ENCODE results near the gene FAM135A. TPM values are rescaled to one million over a fixed set of nuclear protein-coding genes. Genes with fewer than 3 reads are reported as not detected.

Gene FAM135A
- total and polyA plus RNA-seq, 2 of the 13 experiments (the other 11 are each of a cell fraction or from before 2014, with no cell fraction given), result 26.9 to 31.5 TPM

DNA sequence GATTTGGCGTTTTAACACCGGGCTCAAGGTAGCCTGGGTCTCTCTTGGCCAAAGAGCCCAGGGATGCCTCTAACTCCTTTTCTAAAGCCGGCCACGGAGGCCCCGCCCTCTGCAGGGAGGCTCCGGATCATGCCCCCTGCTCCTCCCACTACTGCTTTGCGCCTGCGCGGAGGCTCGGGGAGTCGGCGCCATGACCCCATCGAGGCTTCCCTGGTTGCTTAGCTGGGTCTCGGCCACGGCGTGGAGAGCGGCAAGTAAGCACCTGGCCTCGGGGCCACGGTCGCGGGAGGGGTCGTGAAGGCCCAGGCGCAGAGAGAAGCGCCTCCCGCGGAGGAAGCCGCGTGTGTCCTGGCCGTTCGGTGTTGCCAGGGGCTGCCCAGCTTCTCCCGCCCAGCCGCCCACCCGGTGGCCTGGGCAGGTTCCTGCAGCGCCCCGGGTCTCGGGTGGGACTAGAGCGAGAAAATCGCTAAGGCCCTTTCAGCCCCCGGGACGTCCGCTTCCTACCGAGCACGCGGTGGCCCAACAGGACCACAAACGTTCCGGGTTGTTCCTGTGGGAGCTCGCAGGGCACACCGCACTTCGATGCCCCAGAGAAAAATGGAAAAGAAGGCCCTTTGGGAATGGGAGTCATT lies 153.6 kb downstream of the FAM135A start, which contains the start of gene SDHAF4 (continued):
- TF ChIP-seq, protein P1, sequence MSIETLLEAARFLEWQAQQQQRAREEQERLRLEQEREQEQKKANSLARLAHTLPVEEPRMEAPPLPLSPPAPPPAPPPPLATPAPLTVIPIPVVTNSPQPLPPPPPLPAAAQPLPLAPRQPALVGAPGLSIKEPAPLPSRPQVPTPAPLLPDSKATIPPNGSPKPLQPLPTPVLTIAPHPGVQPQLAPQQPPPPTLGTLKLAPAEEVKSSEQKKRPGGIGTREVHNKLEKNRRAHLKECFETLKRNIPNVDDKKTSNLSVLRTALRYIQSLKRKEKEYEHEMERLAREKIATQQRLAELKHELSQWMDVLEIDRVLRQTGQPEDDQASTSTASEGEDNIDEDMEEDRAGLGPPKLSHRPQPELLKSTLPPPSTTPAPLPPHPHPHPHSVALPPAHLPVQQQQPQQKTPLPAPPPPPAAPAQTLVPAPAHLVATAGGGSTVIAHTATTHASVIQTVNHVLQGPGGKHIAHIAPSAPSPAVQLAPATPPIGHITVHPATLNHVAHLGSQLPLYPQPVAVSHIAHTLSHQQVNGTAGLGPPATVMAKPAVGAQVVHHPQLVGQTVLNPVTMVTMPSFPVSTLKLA (IDR thresholded peaks at IDR 0.05), result no peak
- TF ChIP-seq HNRNPH1 (optimal IDR thresholded peaks at IDR 0.05; ENCODE audit: low read depth, low read length) (no peak), THAP11 (CRISPR knock-in tag; IDR thresholded peaks at IDR 0.05) (peak; percentile 61), ZNF720 (CRISPR knock-in tag; IDR thresholded peaks at IDR 0.05) (no peak), ZSCAN25 (CRISPR knock-in tag; IDR thresholded peaks at IDR 0.05) (0 out of 2 replicates have a peak, but pooled peaks have one; percentile 21), CBX5 (CRISPR knock-in tag; IDR thresholded peaks at IDR 0.05; ENCODE audit: borderline replicate concordance) (peak; percentile 65; the same call in 1 of the 2 replicates), POLR2A (IDR thresholded peaks at IDR 0.05; ENCODE audit: insufficient read depth in 1 of 2, low read depth in 2 of 2, low read length in 2 of 2) (peak; percentile 83 to 97)
- TF ChIP-seq, protein P2, sequence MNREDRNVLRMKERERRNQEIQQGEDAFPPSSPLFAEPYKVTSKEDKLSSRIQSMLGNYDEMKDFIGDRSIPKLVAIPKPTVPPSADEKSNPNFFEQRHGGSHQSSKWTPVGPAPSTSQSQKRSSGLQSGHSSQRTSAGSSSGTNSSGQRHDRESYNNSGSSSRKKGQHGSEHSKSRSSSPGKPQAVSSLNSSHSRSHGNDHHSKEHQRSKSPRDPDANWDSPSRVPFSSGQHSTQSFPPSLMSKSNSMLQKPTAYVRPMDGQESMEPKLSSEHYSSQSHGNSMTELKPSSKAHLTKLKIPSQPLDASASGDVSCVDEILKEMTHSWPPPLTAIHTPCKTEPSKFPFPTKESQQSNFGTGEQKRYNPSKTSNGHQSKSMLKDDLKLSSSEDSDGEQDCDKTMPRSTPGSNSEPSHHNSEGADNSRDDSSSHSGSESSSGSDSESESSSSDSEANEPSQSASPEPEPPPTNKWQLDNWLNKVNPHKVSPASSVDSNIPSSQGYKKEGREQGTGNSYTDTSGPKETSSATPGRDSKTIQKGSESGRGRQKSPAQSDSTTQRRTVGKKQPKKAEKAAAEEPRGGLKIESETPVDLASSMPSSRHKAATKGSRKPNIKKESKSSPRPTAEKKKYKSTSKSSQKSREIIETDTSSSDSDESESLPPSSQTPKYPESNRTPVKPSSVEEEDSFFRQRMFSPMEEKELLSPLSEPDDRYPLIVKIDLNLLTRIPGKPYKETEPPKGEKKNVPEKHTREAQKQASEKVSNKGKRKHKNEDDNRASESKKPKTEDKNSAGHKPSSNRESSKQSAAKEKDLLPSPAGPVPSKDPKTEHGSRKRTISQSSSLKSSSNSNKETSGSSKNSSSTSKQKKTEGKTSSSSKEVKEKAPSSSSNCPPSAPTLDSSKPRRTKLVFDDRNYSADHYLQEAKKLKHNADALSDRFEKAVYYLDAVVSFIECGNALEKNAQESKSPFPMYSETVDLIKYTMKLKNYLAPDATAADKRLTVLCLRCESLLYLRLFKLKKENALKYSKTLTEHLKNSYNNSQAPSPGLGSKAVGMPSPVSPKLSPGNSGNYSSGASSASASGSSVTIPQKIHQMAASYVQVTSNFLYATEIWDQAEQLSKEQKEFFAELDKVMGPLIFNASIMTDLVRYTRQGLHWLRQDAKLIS (CRISPR knock-in tag; IDR thresholded peaks at IDR 0.05), result no peak
- TF ChIP-seq, protein P3, sequence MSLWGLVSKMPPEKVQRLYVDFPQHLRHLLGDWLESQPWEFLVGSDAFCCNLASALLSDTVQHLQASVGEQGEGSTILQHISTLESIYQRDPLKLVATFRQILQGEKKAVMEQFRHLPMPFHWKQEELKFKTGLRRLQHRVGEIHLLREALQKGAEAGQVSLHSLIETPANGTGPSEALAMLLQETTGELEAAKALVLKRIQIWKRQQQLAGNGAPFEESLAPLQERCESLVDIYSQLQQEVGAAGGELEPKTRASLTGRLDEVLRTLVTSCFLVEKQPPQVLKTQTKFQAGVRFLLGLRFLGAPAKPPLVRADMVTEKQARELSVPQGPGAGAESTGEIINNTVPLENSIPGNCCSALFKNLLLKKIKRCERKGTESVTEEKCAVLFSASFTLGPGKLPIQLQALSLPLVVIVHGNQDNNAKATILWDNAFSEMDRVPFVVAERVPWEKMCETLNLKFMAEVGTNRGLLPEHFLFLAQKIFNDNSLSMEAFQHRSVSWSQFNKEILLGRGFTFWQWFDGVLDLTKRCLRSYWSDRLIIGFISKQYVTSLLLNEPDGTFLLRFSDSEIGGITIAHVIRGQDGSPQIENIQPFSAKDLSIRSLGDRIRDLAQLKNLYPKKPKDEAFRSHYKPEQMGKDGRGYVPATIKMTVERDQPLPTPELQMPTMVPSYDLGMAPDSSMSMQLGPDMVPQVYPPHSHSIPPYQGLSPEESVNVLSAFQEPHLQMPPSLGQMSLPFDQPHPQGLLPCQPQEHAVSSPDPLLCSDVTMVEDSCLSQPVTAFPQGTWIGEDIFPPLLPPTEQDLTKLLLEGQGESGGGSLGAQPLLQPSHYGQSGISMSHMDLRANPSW (CRISPR knock-in tag; IDR thresholded peaks at IDR 0.05; ENCODE audit: borderline replicate concordance), result no peak
- TF ChIP-seq, protein P4, sequence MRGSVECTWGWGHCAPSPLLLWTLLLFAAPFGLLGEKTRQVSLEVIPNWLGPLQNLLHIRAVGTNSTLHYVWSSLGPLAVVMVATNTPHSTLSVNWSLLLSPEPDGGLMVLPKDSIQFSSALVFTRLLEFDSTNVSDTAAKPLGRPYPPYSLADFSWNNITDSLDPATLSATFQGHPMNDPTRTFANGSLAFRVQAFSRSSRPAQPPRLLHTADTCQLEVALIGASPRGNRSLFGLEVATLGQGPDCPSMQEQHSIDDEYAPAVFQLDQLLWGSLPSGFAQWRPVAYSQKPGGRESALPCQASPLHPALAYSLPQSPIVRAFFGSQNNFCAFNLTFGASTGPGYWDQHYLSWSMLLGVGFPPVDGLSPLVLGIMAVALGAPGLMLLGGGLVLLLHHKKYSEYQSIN (CRISPR knock-in tag; IDR thresholded peaks at IDR 0.05; ENCODE audit: borderline replicate concordance), result no peak
- TF ChIP-seq, protein P5, sequence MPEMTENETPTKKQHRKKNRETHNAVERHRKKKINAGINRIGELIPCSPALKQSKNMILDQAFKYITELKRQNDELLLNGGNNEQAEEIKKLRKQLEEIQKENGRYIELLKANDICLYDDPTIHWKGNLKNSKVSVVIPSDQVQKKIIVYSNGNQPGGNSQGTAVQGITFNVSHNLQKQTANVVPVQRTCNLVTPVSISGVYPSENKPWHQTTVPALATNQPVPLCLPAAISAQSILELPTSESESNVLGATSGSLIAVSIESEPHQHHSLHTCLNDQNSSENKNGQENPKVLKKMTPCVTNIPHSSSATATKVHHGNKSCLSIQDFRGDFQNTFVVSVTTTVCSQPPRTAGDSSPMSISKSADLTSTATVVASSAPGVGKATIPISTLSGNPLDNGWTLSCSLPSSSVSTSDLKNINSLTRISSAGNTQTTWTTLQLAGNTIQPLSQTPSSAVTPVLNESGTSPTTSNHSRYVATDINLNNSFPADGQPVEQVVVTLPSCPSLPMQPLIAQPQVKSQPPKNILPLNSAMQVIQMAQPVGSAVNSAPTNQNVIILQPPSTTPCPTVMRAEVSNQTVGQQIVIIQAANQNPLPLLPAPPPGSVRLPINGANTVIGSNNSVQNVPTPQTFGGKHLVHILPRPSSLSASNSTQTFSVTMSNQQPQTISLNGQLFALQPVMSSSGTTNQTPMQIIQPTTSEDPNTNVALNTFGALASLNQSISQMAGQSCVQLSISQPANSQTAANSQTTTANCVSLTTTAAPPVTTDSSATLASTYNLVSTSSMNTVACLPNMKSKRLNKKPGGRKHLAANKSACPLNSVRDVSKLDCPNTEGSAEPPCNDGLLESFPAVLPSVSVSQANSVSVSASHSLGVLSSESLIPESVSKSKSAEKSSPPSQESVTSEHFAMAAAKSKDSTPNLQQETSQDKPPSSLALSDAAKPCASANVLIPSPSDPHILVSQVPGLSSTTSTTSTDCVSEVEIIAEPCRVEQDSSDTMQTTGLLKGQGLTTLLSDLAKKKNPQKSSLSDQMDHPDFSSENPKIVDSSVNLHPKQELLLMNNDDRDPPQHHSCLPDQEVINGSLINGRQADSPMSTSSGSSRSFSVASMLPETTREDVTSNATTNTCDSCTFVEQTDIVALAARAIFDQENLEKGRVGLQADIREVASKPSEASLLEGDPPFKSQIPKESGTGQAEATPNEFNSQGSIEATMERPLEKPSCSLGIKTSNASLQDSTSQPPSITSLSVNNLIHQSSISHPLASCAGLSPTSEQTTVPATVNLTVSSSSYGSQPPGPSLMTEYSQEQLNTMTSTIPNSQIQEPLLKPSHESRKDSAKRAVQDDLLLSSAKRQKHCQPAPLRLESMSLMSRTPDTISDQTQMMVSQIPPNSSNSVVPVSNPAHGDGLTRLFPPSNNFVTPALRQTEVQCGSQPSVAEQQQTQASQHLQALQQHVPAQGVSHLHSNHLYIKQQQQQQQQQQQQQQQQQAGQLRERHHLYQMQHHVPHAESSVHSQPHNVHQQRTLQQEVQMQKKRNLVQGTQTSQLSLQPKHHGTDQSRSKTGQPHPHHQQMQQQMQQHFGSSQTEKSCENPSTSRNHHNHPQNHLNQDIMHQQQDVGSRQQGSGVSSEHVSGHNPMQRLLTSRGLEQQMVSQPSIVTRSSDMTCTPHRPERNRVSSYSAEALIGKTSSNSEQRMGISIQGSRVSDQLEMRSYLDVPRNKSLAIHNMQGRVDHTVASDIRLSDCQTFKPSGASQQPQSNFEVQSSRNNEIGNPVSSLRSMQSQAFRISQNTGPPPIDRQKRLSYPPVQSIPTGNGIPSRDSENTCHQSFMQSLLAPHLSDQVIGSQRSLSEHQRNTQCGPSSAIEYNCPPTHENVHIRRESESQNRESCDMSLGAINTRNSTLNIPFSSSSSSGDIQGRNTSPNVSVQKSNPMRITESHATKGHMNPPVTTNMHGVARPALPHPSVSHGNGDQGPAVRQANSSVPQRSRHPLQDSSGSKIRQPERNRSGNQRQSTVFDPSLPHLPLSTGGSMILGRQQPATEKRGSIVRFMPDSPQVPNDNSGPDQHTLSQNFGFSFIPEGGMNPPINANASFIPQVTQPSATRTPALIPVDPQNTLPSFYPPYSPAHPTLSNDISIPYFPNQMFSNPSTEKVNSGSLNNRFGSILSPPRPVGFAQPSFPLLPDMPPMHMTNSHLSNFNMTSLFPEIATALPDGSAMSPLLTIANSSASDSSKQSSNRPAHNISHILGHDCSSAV (CRISPR knock-in tag; IDR thresholded peaks at IDR 0.05; ENCODE audit: borderline replicate concordance), result no peak
